NCI-H1092 (cell line): ENCODE results near the gene FAM50A.

Experiments used
- DNase-seq: peaks from one replicate; lab custom pipeline; 2025; lab: John Stamatoyannopoulos, UW

Gene FAM50A

GRCh38 chrX:154413142-154413541 lies 30.8 kb upstream of the FAM50A start:
- DNase-seq: no peak

DNA sequence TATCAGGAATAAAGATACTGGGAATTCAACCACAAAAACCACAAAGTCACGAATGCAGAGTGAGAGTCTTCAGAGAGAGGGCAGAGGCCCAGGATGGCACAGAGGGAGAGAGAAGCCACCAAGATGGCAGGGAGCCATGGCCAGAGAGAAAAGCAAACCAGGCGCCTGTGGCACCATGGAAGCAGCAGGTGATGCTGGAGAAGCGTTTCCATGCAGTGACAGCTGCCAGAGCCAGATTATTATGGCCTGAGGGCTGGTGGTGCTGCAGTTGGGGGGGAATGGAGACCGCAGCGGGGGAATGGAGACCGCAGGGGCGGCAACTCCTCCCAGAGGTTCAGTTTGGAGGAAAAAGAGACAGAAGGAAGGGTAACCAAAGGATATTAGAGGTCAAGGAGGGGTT lies 26.8 kb upstream of the FAM50A start:
- DNase-seq: peak; percentile 81

GRCh38 chrX:154419189-154419588 lies 24.8 kb upstream of the FAM50A start:
- no peak for DNase-seq

DNA sequence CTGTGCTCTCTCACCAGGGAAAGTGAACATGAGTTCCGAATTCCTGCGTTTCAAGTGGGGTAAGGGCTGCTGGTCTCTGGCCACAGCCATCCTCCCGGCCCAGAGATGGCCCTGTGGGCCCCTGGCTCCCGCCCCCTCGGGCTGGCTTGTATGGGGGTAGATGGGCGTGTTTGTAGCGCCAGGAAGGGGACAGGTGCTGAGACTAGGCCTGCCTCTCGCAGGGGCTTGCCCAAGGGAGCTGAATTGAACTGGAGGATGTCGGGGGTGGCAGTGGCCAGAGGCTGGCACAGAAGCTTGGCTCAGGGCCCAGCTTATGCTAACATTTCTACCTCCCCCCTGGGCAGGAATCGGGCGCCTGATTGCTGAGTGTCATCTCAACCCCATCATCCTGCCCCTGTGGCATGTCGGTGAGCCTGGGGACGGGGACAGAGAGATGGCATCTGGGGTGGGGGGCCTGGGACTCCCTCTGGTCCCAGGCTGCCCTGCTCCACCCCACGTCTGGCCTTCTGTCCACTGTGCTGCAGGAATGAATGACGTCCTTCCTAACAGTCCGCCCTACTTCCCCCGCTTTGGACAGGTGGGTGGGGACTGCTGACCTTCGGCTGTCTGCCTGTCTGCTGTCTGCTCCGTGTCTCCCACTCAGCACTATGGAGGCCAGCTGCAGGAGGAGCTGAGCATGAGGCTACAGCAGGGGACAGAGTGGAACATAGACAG lies 24.1 kb upstream of the FAM50A start:
- peak; percentile 51 for DNase-seq

DNA sequence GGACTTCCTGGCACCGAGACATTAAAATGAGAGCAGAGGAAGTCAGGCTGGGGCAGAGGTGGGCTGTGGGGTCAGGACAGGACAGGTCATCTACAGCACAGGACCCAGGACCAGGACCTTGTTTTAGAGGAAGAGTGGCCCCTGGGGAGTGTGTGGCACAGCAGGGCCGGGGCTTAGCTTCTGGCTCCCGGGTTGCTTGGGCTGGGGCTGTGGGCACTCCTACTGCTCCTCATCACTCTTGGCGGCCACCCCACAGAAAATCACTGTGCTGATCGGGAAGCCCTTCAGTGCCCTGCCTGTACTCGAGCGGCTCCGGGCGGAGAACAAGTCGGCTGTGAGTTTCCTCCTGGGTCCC lies 23.6 kb upstream of the FAM50A start:
- DNase-seq: no peak

DNA sequence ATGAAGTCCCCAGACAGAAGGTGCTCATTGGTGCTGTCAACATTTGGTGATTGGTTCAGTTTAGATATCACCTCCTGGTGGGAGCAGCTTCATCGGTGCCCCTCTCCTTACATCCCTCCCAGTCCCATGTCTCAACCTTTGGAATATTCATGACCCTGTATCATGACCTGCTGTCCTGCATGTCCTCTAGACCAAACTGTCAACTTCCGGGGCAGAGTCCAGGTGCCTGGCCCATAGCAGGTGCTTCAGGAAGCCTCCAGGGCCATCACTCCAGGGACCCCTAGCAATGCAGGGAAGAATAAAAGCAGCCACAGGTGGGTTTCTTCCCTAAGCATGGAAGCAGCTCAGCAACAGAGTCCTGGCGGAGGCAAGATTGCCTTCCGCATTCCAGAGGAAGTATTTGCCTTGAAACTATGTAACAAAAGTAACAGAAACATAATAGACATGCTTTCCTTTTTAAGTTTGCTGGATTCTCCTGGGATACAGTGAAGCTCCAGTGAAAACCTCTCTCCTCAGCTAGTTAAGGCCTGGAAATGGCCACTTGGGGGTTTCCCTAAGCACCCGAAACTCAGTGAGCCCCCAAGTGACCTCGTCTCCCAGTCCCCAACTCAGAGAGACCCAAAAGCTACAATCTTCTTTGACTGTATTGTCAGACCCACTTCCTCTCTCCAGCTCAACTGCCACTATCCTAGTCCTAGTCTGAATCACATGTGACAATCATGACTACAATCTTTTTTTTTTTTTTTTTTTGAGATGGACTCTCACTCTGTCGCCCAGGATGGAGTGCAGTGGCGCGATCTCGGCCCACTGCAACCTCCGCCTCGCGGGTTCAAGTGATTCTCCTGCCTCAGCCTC lies 16.8 kb upstream of the FAM50A start:
- DNase-seq: no peak

DNA sequence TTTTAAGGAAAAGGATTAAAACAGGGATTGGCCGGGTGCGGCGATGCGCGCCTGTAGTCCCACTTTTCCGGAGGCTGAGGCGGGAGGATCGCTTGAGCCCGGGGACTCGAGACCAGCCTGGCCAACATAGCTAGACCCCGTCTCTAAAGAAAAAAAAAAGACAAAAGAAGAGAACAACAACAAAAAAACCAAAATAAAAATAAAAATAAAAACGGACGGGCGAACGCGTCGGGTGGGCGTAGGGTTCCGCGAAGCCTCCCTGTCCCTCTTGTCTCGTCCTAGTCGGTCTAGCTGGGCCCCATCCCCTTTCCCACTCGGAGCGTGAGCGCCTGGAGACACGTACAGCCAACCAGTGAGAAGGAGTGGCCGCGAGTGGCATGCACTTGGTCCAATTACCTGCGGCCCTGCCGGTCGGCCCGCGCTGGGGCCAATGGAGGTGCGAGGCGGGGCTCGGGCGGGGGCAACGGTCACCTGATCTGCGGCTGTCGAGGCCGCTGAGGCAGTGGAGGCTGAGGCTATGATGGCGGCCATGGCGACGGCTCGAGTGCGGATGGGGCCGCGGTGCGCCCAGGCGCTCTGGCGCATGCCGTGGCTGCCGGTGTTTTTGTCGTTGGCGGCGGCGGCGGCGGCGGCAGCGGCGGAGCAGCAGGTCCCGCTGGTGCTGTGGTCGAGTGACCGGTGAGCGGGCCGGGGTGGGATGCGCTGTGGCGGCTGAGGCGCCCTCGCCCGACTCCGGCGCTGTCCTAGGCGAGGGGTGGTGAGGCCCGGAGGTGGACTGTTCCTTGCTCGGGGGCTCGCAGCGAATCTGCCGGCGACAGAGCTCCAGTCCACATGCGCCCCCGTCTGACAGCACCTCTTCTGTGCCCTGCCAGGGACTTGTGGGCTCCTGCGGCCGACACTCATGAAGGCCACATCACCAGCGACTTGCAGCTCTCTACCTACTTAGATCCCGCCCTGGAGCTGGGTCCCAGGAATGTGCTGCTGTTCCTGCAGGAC lies 15.5 kb upstream of the FAM50A start, which contains the start of gene ATP6AP1:
Gene ATP6AP1 (plus strand): TSS at position 502 of the 996 bp plus-strand sequence. CDS start 16 bp downstream, at position 518.
- peak; percentile 92 for DNase-seq

GRCh38 chrX:154429711-154430110 lies 14.2 kb upstream of the FAM50A start:
- DNase-seq: no peak

DNA sequence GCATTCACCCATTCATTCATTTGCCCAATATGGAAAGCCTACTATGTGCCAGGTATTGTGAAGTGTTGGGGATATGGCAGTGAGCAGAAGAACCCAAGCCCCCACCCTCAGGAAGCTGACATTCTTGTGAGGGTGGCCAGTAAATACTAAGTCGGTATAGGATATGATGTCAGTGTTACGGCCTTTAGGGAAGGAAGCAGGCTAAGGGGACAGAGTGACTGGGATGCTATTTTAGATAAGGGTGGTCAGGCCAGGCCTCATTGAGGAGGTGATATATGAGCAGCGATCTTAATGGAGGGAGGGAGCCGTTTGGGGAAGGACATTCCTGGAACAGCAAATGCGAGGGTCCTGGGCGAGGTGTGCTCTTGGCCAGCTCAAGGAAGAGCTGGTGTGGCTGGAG lies 13.5 kb upstream of the FAM50A start:
- DNase-seq: no peak

GRCh38 chrX:154430916-154431315 lies 13.0 kb upstream of the FAM50A start:
- no peak for DNase-seq

DNA sequence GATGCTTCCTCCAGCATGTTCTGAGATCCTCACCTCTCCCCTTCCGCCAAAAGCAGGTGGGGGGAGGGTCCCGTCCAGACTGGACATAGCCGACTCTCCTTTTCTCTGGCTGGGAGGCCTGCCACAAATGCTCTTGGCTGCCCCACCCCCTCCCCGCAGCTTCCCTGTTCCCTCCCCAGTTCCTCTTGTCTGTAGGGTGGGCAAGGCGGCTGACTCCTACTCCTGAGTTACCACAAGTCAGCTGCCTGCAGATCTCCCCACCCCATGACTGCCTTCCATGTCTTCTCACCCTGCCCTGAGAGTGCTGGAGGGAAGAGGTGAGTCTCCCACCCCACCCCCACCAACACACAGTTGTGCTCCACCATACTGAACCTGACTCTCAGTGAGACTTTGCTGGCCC lies 12.6 kb upstream of the FAM50A start:
- no peak for DNase-seq

DNA sequence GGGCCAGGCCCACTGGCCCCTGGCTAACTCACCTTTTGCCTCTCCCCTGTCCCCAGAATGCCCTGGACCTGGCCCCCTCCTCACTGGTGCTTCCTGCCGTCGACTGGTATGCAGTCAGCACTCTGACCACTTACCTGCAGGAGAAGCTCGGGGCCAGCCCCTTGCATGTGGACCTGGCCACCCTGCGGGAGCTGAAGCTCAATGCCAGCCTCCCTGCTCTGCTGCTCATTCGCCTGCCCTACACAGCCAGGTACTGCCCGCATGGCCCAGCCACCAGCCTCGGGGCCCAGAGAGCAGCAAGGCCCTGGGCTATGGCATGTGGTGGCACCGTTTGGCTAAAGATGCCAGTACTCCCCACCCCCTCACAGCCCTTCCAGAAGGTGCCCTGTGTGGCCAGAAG lies 11.7 kb upstream of the FAM50A start:
- DNase-seq: no peak

DNA sequence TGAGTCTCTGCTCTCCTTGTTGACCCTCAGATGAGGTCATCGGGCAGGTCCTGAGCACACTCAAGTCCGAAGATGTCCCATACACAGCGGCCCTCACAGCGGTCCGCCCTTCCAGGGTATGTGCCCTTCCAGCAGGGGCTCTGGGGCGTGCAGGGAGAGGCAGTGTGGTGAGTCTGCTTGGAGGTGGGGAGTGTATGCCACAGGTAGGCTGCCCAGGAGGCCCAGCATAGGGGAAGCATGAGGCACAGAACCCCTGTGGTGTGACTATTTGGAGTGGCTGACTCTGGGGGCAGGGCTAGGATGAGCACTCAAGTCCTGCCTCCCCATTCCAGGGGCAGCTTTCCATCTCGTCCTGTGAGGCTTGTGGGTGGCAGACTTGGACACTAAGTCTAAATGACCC lies 10.3 kb upstream of the FAM50A start:
- no peak for DNase-seq

DNA sequence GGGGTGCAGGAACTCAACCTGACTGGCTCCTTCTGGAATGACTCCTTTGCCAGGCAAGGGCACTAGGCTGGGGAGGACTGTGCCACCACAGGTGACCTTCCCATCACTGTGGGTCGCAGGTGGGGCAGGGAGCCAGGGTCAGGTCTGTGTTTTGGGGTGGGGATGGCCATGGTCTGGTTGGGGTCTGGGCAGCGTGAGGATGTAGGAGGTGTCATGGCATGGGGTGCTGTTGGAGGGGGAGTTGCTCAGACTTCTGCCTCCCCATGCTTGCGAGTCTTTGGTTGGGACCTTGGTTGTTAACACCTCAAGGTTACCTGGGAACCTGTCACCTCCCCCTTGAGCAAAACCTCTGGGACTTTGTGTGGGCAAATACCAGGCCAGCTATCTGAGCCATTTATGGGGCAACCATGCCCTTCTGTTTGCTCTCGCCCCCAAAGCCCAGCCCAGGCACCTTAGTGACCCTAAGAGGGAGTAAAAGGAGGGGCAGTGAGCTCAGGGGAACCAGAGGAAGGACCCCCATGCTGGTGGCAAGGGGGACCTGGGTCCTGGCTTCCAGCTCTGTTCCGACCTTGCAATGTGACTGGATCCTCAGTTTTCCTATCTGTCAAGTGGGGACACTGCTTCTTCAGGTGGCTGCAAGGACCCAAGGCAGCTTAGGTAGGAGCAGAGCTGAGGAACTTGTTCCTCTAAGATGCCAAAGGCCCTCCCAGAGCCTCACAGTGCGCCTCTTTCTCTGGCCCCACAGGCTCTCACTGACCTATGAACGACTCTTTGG lies 9.4 kb upstream of the FAM50A start:
- no peak for DNase-seq

DNA sequence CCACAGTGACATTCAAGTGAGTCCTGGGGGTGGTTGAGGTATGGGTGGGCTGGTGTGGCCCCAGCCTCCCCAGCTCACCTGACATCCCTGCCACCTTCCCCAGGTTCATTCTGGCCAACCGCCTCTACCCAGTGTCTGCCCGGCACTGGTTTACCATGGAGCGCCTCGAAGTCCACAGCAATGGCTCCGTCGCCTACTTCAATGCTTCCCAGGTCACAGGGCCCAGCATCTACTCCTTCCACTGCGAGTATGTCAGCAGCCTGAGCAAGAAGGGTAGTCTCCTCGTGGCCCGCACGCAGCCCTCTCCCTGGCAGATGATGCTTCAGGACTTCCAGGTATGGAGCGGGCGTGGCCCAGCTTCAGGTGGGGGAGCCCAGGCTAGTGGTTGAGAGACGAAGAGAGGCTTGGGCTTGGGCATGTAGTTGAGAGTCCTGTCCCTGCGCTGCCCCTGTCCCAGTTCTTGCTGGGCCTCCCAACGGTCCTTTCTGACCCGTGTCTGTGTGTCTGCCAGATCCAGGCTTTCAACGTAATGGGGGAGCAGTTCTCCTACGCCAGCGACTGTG lies 8.7 kb upstream of the FAM50A start:
- no peak for DNase-seq

- DNase-seq: peak; percentile 18
Observed at GRCh38 chrX:154436374-154436982, 7.5 kb upstream of the FAM50A start.

- peak; percentile 33 for DNase-seq
Observed at GRCh38 chrX:154436983-154437752, 6.8 kb upstream of the FAM50A start, which contains the start of gene GDI1. GDI1 (plus strand) TSS chrX:154437154; CDS start chrX:154437255, 101 bp downstream.

DNA sequence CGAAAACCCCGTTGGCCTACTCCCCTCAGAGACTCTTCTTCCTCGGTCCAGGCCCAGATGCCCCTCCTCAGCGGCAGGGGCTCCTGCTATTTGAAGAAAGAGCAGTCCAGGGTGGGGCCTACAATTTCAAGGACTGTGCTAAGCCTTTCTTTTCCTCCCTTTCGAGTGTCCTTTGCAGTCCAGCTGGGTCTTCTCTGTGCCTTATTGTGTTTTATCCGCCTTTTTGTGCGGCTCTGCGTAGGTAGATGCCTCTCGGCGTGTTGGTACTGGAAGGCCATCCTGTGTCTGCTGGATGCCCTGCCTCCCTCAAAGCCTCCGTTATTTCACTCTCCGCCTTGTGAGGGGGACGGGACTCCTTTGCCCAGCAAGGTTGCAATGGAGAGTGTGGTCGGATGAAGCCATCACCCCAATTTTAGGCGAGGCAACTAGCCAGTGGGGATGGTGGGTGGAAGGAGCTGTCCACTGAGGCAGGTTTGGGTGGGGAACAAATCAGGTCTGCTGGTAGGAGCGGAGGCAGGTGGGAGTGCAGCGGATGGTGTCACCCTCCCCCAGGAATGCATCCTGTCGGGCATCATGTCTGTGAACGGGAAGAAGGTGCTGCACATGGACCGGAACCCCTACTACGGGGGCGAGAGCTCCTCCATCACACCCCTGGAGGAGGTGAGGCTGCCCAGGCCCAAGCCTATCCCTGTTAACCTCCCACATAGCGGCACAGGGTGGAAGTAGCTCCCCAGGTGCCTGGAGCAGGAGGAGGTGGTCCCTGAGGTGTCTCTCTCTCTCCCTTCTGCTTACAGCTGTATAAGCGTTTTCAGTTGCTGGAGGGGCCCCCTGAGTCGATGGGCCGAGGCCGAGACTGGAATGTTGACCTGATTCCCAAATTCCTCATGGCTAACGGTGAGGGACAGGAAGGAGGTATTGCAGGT lies 5.7 kb upstream of the FAM50A start:
- DNase-seq: no peak

DNA sequence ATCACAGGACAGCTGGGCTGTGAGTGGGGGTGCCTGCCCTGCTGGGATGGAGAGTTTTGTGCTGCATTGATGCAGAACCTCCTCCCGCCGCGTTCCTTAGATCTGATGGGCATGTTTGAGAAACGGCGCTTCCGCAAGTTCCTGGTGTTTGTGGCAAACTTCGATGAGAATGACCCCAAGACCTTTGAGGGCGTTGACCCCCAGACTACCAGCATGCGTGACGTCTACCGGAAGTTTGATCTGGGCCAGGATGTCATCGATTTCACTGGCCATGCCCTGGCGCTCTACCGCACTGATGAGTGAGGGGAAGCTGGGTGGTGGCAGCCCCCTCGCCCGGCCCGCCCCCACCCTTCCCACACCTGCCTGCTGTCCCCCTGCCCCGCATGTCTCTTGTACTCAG lies 4.1 kb upstream of the FAM50A start:
- no peak for DNase-seq
